ENCODE data around the gene LTBP2.

Gene LTBP2

DNA sequence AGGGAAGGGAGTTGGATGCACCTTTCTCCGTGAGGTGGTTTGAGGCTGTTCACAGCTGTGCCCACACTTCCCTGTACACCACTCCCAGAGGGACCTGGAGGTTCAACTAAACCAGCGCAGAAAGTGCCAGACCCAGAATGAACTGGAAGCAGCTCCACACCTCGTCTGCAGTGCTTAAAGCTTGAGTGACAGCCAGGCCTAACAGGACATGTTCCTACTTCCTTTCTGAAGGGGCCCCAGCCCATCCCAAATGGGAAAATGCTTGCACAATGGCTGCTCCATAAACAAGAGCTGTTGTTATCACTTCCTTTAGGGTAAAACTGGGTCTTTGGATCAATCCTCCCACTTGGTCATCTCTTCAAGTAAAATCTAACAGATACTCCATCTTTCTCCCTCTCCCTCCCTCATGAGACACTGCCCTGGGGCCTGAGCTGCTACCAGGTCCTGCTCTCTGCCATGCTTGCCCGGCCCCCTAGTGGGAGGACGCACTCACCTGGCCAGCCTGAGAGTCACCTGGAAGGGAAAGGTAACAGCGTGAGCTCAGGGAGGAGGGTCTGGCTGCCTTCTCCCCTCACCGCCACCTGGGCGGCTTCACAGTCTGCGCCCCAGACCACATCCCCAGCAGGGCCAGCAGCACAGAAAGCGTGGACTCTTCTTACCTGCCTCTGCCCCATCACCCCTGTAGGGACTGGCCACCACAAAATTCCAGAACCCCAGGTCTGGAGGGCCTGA, 85.0 kb downstream of the LTBP2 start:
- no peak for DNase-seq (ENCODE audit: low read depth in 3 of 3)

DNA sequence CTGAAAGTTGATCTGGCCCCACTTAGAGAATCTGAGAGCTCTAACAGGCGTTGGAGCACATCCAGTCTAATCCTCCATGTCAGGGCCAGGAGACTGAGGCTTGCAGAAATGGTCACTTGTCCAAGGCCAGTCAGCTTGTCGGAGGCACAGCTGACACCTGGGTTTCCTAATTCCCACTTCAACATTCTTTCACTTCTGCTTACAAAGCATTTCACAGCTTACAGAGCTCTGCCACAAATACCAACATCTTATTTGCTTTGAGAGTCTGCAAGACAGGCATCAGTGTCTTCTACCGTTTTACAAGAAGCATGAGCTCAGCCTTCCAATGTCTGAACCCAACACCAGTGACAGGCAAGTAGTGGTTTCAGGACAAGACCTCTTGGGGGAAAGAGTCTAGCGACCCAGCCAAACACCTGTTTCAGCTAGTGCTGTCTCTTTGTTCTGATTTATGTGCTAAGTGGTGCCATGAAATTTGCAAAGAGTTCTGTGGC, 86.6 kb downstream of the LTBP2 start:
- DNase-seq (ENCODE audit: low read depth in 3 of 3), result no peak

DNA sequence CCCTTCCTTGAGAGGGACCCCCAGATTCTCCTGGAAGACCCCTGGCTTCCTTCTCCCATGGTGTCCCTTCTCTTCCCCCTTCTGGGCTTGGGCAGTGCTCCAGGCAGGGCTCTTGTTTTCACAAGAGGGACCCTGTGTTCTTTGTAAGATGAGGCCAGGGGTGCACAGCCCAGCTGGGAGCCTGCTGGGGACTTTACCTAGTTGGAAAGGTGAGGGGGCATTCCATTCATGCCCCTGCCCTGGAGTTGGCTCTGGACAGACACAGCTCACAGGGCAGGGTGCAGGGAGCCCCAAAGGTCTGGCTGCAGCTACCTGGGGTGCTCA, 87.3 kb downstream of the LTBP2 start:
- no peak for DNase-seq (ENCODE audit: low read depth in 3 of 3)

DNA sequence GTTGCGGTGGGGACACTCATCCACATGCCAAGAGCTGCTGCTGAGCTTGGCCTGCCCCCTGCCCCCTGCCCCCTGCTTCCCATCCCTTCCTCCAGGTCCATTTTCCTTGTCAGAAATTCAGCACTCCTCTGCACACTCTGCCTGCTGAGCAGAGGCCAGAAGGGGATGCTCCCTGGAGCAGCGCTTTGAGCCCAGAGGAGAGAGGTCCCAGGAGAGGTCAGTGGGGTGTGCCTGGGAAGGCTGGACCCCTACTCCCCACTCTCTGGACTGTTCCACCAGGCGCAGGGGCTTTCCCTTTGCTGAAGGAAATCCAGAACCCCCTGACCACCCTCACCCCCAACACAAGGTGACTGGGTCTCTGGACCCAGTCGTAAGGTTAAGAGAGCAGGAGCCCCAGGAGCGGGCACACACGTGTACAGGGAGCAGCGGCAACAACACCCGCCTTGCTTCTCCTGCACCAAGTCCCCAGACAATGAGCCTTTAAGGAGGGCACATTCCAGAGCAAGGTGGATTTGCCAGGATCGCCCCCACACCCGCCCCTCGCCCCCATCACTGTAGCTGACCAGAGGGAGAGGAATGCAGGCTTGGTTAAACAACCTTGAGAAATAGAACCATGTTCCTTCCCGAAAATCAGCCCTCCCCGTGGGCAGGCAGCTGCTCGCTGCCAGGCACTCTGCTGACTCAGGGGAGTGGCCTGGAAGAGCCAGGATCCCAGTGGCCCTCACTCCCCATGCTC, 87.8 kb downstream of the LTBP2 start:
- DNase-seq (ENCODE audit: low read depth in 3 of 3), result no peak

GRCh38 chr14:74522740-74523139, 89.3 kb downstream of the LTBP2 start:
- DNase-seq (ENCODE audit: low read depth in 3 of 3), result no peak

DNA sequence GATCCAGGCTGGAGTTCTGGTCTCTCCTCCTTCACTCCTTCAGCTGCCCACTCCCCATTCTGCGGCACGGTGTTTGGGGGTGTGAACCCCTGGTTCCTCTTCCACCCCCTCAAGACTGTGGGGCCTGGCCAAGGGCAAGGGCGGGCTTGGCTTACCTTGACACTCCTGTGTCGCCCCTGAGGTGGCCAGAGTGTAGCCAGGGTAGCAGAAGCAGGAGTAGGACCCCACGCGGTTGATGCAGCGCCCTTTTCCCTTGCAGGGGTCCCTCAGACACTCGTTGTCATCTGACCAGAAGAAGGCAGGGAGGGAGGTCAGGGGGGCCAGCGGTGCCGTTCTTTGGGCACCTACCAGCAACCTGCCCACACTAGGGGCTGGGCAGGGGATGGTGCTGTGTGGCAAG, 90.3 kb downstream of the LTBP2 start:
- no peak for DNase-seq (ENCODE audit: low read depth in 3 of 3)

GRCh38 chr14:74519316-74520074, 92.5 kb downstream of the LTBP2 start:
- no peak for DNase-seq (ENCODE audit: low read depth in 3 of 3)

- no peak for DNase-seq (ENCODE audit: low read depth in 3 of 3)
Measured at GRCh38 chr14:74518221-74518620, 93.8 kb downstream of the LTBP2 start.

DNA sequence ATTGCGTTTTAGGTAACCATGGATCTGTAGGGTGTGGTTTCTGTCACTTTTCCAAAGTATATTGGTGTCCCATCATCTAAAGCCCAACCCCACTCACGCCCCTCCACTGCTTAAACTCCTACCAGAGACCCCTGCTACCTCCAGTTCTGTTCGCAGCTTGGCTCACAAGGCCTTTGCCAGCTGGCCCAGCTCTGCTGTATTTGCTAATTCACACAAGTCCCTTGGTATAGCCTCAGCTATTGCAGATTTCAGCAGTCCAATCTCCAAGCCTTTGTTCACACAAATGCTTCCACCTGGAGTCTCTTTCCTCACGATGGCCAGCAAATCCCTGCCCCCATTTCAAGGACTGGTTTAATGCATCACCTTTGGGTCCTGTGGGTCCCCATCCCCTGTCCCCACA, 94.3 kb downstream of the LTBP2 start:
- DNase-seq (ENCODE audit: low read depth in 3 of 3), result no peak

DNA sequence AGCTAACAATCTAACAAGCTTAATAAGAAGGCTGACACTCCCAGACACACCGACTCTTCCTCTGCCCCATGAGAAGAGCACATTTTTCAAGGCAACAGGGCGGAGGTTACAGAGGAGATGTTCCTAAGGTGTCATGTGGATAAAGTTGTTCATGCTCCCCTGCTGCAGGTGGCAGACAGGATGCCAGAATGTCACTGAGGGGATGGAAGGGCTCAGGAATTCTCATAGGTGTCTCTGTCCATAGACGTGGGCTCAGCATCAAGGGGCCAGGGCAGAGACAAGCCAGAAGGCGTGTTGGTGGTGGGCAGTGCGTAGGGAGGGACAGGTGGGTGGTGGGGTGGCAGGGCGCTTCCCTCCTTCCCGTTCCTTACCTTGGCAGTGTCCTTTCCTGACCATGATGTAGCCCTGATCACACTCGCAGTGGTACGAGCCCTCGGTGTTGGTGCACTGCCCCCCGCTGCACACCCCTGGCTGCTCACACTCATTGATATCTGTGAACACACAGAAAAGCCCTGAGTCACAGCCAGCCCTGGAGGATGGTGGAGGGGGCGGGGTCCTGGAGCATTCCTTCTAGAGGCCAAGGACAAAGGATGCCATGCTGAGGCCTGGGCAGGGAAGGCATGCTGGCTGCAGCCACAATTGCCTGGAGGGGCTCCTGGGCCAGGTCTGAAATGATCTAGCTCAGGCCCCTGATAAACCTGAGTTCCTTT, 95.4 kb downstream of the LTBP2 start:
- DNase-seq (ENCODE audit: low read depth in 3 of 3), result no peak

GRCh38 chr14:74515891-74516412, 96.1 kb downstream of the LTBP2 start:
- DNase-seq (ENCODE audit: low read depth in 3 of 3), result no peak

- DNase-seq (ENCODE audit: low read depth in 3 of 3), result no peak
Measured at GRCh38 chr14:74514471-74514941, 97.5 kb downstream of the LTBP2 start.

GRCh38 chr14:74511966-74512830, 99.8 kb downstream of the LTBP2 start:
- DNase-seq (ENCODE audit: low read depth in 3 of 3), result no peak

DNA sequence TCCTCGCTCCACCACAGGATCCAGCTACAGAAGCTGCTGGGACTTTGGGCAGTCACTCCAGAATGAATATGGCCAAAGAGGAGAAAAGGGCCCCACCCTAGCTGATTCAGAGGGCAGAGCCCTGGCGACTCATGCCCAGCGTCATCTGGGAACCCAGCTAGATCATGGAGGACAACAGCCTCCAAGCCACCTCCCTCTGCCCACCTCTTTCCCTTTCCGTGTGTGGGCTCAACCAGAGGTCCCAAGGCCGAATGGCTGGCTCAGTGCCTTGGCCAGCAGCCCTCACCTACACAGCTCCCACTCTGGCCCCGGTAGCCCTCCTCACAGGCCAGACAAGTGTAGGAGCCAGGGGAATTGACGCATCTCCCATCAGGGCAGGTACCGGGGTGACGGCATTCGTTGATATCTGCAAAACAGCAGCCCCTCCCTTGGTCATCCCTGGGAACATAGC, 101.1 kb downstream of the LTBP2 start:
- DNase-seq (ENCODE audit: low read depth in 3 of 3), result no peak

DNA sequence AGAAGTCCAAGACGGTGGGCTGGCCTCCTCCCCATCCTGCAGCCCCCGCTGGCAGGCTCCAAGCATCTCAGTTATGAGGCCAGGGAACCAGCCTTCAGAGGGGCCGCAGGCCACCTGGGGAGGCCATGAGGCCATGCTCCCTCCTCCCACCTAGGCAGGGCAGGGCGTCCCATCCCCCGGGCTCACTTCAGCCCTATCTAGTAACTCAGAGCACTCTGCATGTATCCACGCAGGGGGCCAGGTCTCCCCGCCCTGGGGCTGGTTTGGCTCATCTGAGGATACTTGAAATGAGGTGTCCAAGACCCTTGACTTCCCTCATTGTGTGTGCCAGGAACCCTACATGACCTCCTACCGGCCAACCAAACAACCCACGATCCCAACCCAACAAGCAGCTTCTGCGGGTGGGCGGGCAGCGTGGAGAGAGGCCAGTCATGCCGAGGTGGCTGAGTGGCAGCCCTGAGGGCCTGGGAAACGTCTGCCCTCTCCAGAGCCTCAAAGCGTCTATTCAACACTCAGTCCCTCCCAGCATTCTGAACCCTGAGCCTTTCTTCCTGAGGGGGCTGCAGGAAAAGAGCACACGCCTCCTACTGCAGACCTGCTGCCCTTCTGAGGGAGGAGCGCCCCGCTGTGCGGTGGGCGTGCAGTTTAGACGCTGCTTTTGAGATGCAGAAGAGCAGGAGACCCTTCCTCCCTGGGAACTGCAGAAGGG, 101.7 kb downstream of the LTBP2 start:
- no peak for DNase-seq (ENCODE audit: low read depth in 3 of 3)

DNA sequence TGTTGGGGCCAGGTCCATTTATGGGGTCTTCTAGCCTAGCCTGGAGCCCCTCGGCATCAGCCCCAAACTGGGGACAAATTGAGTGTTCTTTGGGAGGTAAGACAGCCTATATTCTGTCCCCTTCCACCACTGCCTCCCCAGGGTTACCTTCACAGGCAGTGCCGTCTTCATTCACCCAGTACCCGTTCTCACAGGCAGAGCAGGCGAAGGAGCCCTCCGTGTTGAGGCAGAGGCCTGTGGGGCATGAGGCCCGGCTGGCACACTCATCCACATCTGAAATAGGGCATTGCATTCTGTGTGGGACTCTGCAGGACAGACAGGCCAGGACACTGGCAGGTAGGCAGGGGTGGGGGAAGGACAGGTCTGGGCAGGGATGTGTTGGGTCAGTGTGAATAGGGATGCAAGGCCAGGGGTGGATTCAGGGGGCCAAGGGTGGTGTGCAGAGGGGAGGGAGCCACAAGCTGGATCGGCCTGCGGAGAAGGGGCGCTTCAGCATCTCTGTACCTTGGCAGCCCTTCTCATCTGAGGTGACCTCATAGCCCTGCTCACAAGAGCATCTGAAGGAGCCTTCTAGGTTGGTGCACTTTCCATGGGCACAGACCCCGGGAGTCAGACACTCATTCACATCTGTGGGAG, 102.3 kb downstream of the LTBP2 start:
- no peak for DNase-seq (ENCODE audit: low read depth in 3 of 3)

- no peak for DNase-seq (ENCODE audit: low read depth in 3 of 3)
Measured at GRCh38 chr14:74508844-74509428, 103.1 kb downstream of the LTBP2 start.

DNA sequence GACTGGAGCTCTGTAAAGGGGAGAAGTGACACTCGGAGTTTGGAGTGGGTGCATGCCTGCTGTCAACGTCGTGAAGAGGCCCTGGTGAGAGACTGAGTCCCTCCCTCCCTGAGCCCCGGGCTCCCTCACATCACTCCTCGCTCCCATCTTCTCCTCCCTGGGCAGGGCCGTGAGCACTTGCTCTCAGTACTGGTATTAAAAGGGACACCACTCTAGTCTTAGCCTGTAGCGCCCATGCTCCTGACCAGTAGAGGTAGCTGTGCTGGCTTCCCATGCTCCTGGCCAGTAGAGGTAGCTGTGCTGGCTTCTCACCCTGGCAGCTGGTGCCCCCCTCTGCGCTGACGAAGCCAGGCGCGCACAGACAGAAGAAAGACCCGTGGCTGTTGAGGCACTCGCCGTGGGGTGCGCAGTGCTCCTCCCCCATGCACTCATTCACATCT, 103.7 kb downstream of the LTBP2 start:
- DNase-seq (ENCODE audit: low read depth in 3 of 3), result no peak

DNA sequence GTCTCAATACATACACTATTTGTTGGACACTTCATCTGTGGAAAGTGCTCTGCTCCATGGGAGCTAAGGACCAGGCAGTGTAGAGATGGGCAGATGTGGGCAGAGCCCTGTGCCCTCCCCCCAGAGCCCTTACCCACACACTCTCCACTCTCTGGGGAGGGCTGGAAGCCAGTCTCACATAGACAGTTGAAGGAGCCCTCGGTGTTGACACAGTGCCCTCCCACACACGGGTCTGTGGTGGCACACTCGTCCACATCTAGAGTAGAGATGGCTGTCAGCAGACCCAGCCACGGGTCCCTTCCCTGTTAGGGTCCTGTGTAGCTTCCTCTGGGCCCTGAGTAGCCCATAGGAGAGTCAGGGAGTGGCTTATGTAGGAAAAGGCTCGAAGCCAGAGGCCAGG, 104.2 kb downstream of the LTBP2 start:
- DNase-seq (ENCODE audit: low read depth in 3 of 3), result no peak
